HepG2 (cell line): ENCODE results near the gene RPLP2. TPM values are rescaled to one million over a fixed set of nuclear protein-coding genes. Genes with fewer than 3 reads are reported as not detected.

Experiments used
- BORCS8-MEF2B ChIP-seq: sonication (generic); formaldehyde crosslinking; IDR thresholded peaks from 2 replicates; pipeline ENCODE4 v1.8.0; 2022; ENCODE audit warnings: mild to moderate bottlenecking, missing genetic modification reagents
- CREB3 ChIP-seq: sonication (generic); formaldehyde crosslinking; IDR thresholded peaks from 2 replicates; pipeline ENCODE4 v1.5.0; 2020; ENCODE audit warnings: missing genetic modification reagents
- HDAC6 ChIP-seq: fragments of 200-600 bp; sonication (generic); IDR thresholded peaks from 2 replicates; pipeline ENCODE4 v1.7.0; 2017; ENCODE audit warnings: mild to moderate bottlenecking, antibody characterized with exemption, low read length, low read depth
- HOXA3 ChIP-seq: sonication (generic); formaldehyde crosslinking; IDR thresholded peaks from 2 replicates; pipeline ENCODE4 v1.5.0; 2020; ENCODE audit warnings: missing genetic modification reagents
- KDM5B ChIP-seq: sonication (generic); formaldehyde crosslinking; IDR thresholded peaks from 2 replicates; pipeline ENCODE4 v1.4.0; 2020; ENCODE audit warnings: missing genetic modification reagents, mild to moderate bottlenecking, borderline replicate concordance
- MEF2D ChIP-seq: sonication (generic); formaldehyde crosslinking; IDR thresholded peaks from 2 replicates; pipeline ENCODE4 v1.5.1; 2020; ENCODE audit warnings: mild to moderate bottlenecking, missing genetic modification reagents
- MXD1 ChIP-seq: sonication (generic); formaldehyde crosslinking; IDR thresholded peaks from 2 replicates; pipeline ENCODE4 v1.4.0; 2020; ENCODE audit warnings: mild to moderate bottlenecking, missing genetic modification reagents
- PAXIP1 ChIP-seq: sonication (generic); formaldehyde crosslinking; conservative IDR thresholded peaks from 2 replicates; pipeline ENCODE4 v1.4.0; 2020; ENCODE audit warnings: mild to moderate bottlenecking, missing genetic modification reagents, moderate library complexity
- RORA ChIP-seq: sonication (generic); formaldehyde crosslinking; IDR thresholded peaks from 2 replicates; pipeline ENCODE4 v1.5.0; 2020; ENCODE audit warnings: mild to moderate bottlenecking, missing genetic modification reagents, moderate library complexity
- TFDP2 ChIP-seq: sonication (generic); formaldehyde crosslinking; IDR thresholded peaks from 2 replicates; pipeline ENCODE4 v1.4.0; 2020; ENCODE audit warnings: missing genetic modification reagents
- ZBTB37 ChIP-seq: sonication (generic); formaldehyde crosslinking; IDR thresholded peaks from 2 replicates; pipeline ENCODE4 v1.4.0; 2020; ENCODE audit warnings: mild to moderate bottlenecking, missing genetic modification reagents
- ZFP91 ChIP-seq: sonication (generic); formaldehyde crosslinking; IDR thresholded peaks from 2 replicates; pipeline ENCODE4 v1.9.0; 2022; ENCODE audit warnings: missing genetic modification reagents, mild to moderate bottlenecking, borderline replicate concordance
- ZFY ChIP-seq: sonication (generic); formaldehyde crosslinking; IDR thresholded peaks from 2 replicates; pipeline ENCODE4 v1.4.0; 2020; ENCODE audit warnings: missing genetic modification reagents
- ZNF354B ChIP-seq: sonication (generic); formaldehyde crosslinking; IDR thresholded peaks from 2 replicates; pipeline ENCODE4 v1.8.0; 2022; ENCODE audit warnings: mild to moderate bottlenecking, missing genetic modification reagents
- ZNF432 ChIP-seq: sonication (generic); formaldehyde crosslinking; IDR thresholded peaks from 2 replicates; pipeline ENCODE4 v1.5.0; 2020; ENCODE audit warnings: missing genetic modification reagents, mild to moderate bottlenecking, borderline replicate concordance
- ZNF83 ChIP-seq: sonication (generic); formaldehyde crosslinking; IDR thresholded peaks from 2 replicates; pipeline ENCODE4 v1.4.0; 2020; ENCODE audit warnings: missing genetic modification reagents, mild to moderate bottlenecking, borderline replicate concordance
- polyA plus RNA-seq, 8 experiments: library from polyadenylated mRNA; depleted of rRNA in 3 of 8; stranded (reverse) in 7 of 8; unstranded in 1 of 8; fragments of >200 nt; fragmentation: Illumina TruSeq in 4 of 8; extraction: Trizol in 4 of 8; gene quantifications; 2 replicates each; pipeline versions ENCODE4 v1.2.1 to v1.2.3, GENCODE V29; 2011 to 2016; ENCODE audit warnings: low read depth in 4 of 8, missing spikeins in 1 of 8, mixed read lengths in 1 of 8; ENCODE audit not compliant: insufficient read depth in 1 of 8
- total RNA-seq, 5 experiments: library from RNA; depleted of rRNA; stranded (reverse); fragments of >200 nt; fragmentation: Illumina TruSeq; extraction: Trizol; gene quantifications; 2 replicates each; pipeline ENCODE4 v1.2.3, GENCODE V29; 2016; ENCODE audit warnings: low read depth in 1 of 5

Gene RPLP2
- total and polyA plus RNA-seq, 2 of the 13 experiments (the other 11 are each of a cell fraction or from before 2014, with no cell fraction given), result 978 to 2,106 TPM

- TF ChIP-seq ZBTB37 (CRISPR knock-in tag) (no peak), ZNF83 (no peak), RORA (CRISPR knock-in tag) (no peak), HOXA3 (CRISPR knock-in tag) (no peak), BORCS8-MEF2B (CRISPR knock-in tag) (no peak), ZNF432 (CRISPR knock-in tag) (no peak), HDAC6 (no peak), PAXIP1 (CRISPR knock-in tag) (0 out of 2 replicates have a peak, but pooled peaks have one; percentile 4), ZFP91 (CRISPR knock-in tag) (no peak), KDM5B (no peak), TFDP2 (CRISPR knock-in tag) (0 out of 2 replicates have a peak, but pooled peaks have one; percentile 10), ZFY (no peak; the same call in 1 of the 2 replicates), MXD1 (CRISPR knock-in tag) (peak; percentile 78; the same call in 1 of the 2 replicates), CREB3 (CRISPR knock-in tag) (no peak), ZNF354B (CRISPR knock-in tag) (no peak), MEF2D (CRISPR knock-in tag) (no peak)
These were observed 13.9 kb upstream of the RPLP2 start (continued) for GRCh38 chr11:795634-796564.
